ENCODE results near the gene SPECC1.

DNA sequence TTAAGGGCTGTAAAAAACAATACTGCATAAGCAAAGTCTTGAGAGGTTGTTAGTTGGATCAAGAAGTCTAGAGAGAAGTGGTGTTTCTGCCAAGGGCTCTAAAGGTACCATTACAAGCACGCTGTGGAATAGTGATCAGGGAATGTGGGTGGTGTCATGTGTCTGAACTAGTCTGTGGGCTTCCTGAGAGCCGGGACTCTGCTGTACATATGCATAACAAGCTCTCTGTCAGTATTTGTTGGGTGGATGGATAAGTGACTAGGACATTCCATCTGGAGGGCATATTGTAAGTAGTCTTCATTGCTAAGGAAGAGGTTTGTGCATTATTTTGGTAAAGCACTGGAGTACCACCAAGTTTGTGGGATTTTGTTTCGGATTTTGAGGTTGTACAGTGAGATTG, 248.6 kb downstream of the SPECC1 start:
- TF ChIP-seq, protein P1, sequence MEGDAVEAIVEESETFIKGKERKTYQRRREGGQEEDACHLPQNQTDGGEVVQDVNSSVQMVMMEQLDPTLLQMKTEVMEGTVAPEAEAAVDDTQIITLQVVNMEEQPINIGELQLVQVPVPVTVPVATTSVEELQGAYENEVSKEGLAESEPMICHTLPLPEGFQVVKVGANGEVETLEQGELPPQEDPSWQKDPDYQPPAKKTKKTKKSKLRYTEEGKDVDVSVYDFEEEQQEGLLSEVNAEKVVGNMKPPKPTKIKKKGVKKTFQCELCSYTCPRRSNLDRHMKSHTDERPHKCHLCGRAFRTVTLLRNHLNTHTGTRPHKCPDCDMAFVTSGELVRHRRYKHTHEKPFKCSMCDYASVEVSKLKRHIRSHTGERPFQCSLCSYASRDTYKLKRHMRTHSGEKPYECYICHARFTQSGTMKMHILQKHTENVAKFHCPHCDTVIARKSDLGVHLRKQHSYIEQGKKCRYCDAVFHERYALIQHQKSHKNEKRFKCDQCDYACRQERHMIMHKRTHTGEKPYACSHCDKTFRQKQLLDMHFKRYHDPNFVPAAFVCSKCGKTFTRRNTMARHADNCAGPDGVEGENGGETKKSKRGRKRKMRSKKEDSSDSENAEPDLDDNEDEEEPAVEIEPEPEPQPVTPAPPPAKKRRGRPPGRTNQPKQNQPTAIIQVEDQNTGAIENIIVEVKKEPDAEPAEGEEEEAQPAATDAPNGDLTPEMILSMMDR (IDR thresholded peaks at IDR 0.05), result no peak
- TF ChIP-seq POLR2A (IDR thresholded peaks at IDR 0.05), result no peak
